ENCODE data around the gene DISC1.

DNA sequence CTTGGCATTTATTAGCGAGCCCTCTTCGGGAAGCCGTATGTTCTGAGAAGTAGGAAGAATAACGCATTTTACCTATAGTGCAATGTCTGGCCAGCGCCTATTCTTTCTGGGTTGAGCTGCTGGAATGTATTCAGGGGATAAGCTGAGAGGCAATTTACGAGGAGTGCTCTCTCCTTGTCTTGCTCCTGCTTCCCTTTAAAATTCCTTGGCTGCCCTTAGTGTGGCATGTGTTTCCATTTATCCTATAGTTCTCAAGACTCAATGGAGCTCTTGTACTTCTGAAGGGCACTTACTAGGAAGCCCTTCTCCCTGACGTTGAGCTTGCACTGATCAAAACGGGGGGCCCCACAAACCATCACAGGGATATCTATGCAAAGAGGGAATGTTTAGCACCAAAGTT, 364.6 kb downstream of the DISC1 start:
- TF ChIP-seq EZH2 (IDR thresholded peaks at IDR 0.05; ENCODE audit: borderline replicate concordance, low read length): no peak
- TF ChIP-seq, protein P1, sequence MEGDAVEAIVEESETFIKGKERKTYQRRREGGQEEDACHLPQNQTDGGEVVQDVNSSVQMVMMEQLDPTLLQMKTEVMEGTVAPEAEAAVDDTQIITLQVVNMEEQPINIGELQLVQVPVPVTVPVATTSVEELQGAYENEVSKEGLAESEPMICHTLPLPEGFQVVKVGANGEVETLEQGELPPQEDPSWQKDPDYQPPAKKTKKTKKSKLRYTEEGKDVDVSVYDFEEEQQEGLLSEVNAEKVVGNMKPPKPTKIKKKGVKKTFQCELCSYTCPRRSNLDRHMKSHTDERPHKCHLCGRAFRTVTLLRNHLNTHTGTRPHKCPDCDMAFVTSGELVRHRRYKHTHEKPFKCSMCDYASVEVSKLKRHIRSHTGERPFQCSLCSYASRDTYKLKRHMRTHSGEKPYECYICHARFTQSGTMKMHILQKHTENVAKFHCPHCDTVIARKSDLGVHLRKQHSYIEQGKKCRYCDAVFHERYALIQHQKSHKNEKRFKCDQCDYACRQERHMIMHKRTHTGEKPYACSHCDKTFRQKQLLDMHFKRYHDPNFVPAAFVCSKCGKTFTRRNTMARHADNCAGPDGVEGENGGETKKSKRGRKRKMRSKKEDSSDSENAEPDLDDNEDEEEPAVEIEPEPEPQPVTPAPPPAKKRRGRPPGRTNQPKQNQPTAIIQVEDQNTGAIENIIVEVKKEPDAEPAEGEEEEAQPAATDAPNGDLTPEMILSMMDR (conservative IDR thresholded peaks at IDR 0.05 in 1 of 2, IDR thresholded peaks at IDR 0.05 in 1 of 2; ENCODE audit: extremely low read depth in 1 of 2, insufficient read depth in 1 of 2, low read depth in 1 of 2, low read length in 2 of 2): no peak
